Measurements from ENCODE around the gene CBX5. TPM values are rescaled to one million over a fixed set of nuclear protein-coding genes. Genes with fewer than 3 reads are reported as not detected.
A peak's percentile ranks its signal among the peaks of the same experiment; 100 is the strongest.

Gene CBX5
- total RNA-seq, 1 donor from 2014 or later: 271 TPM

DNA sequence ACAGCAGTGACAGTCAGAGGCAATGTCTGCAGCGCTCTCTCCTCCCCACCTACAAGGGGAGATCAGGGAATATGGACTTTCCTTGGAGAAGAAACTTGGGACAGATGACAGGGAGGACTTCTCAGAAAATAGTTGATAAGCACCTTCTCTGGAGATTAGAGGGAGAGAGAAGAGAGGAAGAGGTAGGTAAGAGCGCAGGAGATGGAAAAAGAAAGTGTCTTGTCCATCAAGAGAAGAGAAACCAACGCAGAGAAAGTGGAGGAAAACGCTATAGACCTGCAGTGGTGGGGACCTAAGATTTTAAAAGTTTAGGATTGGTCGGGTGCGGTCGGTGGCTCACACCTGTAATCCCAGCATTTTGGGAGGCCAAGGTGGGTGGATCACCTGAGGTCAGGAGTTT, 75.6 kb downstream of the CBX5 start:
- TF ChIP-seq, protein P1, sequence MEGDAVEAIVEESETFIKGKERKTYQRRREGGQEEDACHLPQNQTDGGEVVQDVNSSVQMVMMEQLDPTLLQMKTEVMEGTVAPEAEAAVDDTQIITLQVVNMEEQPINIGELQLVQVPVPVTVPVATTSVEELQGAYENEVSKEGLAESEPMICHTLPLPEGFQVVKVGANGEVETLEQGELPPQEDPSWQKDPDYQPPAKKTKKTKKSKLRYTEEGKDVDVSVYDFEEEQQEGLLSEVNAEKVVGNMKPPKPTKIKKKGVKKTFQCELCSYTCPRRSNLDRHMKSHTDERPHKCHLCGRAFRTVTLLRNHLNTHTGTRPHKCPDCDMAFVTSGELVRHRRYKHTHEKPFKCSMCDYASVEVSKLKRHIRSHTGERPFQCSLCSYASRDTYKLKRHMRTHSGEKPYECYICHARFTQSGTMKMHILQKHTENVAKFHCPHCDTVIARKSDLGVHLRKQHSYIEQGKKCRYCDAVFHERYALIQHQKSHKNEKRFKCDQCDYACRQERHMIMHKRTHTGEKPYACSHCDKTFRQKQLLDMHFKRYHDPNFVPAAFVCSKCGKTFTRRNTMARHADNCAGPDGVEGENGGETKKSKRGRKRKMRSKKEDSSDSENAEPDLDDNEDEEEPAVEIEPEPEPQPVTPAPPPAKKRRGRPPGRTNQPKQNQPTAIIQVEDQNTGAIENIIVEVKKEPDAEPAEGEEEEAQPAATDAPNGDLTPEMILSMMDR (IDR thresholded peaks at IDR 0.05; ENCODE audit: unreplicated experiment): no peak
- H3K4me3 Mint-ChIP-seq (ENCODE audit: low read depth): no peak overlapping the region
- no peak overlapping the region for H3K27ac Mint-ChIP-seq
- no peak for DNase-seq (ENCODE audit: low spot score, unreplicated experiment)
- no peaks in the 10 kb centered on the region for H3K4me1 Mint-ChIP-seq (ENCODE audit: low read depth)
- H3K36me3 Mint-ChIP-seq (ENCODE audit: insufficient read depth): no peaks in the 10 kb centered on the region
- H3K9me3 Mint-ChIP-seq (ENCODE audit: low read depth): no peaks in the 10 kb centered on the region
- H3K27me3 Mint-ChIP-seq: peaks cover 83% of the 10 kb centered on the region

DNA sequence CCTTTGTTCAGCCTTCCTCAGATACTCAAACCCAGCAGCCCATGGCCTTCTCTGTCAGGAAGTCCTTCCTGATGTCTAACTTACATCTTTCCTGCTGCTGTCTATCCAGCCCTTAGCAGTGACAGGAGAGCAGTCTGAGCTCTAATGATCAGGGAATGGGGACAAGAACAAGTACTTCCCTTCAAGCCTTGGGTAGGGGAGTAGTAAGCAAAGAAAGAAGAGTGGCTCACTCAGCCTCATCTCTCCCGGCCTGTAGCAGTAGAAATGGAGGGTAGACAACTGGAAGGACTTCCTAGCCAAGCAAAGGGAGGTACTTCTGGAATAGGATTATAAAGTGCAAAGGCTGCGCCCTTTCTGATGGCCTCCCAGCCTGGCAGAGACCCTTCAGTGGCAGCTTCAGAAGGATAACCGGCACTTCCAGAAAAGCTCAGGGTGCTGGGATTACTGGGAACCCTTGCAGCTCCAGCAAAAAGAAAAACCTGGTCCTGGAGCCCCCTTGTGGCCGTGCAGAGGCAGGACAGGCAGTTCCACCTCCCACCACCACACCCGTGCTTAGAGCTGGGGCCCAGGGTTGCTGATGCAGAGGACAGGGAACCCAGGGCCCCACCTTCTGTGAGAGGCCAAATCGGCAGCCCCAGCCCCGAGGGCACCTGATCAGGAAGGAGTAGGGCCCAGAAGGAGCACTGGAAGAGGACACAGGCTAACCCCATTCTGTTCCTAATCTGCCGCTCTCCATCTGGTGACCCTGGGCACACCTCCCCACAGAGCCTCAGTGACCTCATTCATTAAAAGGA, 78.7 kb downstream of the CBX5 start:
- peaks cover 4% of the 10 kb centered on the region for H3K4me1 Mint-ChIP-seq (ENCODE audit: low read depth)
- TF ChIP-seq, protein P1 (IDR thresholded peaks at IDR 0.05; ENCODE audit: unreplicated experiment): peak; percentile 99
- peaks cover 86% of the 10 kb centered on the region for H3K27me3 Mint-ChIP-seq
- H3K36me3 Mint-ChIP-seq (ENCODE audit: insufficient read depth): no peaks in the 10 kb centered on the region
- no peak overlapping the region for H3K27ac Mint-ChIP-seq
- DNase-seq (ENCODE audit: low spot score, unreplicated experiment): peak; percentile 77
- no peaks in the 10 kb centered on the region for H3K9me3 Mint-ChIP-seq (ENCODE audit: low read depth)
- no peak overlapping the region for H3K4me3 Mint-ChIP-seq (ENCODE audit: low read depth)

DNA sequence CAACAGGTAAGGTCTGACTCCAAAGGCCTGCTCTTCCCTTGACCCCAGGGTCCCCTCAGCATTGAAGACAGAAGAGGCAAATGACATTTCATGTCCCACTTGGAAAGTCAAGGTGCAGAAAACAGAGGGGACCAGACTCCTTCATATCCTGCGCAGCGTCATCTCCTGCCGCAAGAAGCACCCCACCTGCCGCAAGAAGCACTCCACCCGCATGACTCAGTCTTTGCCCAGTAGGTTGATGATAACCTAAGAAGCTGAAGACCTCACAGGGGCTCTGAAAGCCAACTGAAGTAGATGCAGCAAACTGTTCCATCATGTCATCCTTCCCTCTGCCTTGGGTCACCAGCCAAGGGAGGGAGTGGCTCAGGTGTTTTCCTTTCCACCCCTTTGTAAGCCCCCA, 79.5 kb downstream of the CBX5 start:
- no peak overlapping the region for H3K27ac Mint-ChIP-seq
- TF ChIP-seq, protein P1 (IDR thresholded peaks at IDR 0.05; ENCODE audit: unreplicated experiment): no peak
- no peaks in the 10 kb centered on the region for H3K36me3 Mint-ChIP-seq (ENCODE audit: insufficient read depth)
- no peak overlapping the region for H3K4me3 Mint-ChIP-seq (ENCODE audit: low read depth)
- H3K27me3 Mint-ChIP-seq: peaks cover 81% of the 10 kb centered on the region
- DNase-seq (ENCODE audit: low spot score, unreplicated experiment): no peak
- peaks cover 8% of the 10 kb centered on the region for H3K4me1 Mint-ChIP-seq (ENCODE audit: low read depth)
- no peaks in the 10 kb centered on the region for H3K9me3 Mint-ChIP-seq (ENCODE audit: low read depth)

DNA sequence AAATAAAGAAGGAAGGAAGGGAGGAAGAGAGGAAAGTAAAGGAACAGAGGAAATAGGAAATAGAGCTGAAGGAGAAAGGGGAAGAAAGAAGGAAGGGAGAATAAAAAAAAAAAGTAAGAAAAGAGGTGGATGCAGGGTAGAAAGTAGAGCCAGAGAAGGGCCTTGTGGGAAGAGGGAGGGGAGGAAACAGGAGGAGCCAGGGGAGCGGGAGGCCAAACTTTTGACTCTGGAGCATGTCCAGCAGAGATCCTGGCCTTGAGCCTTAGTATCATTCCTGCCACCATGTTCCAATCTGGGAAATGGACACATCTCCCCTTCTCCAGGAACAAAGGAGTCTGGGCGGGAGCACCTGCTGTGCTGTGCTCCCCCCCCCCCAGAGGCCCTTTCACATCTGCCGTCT, 80.0 kb downstream of the CBX5 start:
- H3K4me1 Mint-ChIP-seq (ENCODE audit: low read depth): peaks cover 12% of the 10 kb centered on the region
- H3K36me3 Mint-ChIP-seq (ENCODE audit: insufficient read depth): no peaks in the 10 kb centered on the region
- no peaks in the 10 kb centered on the region for H3K9me3 Mint-ChIP-seq (ENCODE audit: low read depth)
- peaks cover 81% of the 10 kb centered on the region for H3K27me3 Mint-ChIP-seq
- no peak overlapping the region for H3K27ac Mint-ChIP-seq
- TF ChIP-seq, protein P1 (IDR thresholded peaks at IDR 0.05; ENCODE audit: unreplicated experiment): no peak
- no peak for DNase-seq (ENCODE audit: low spot score, unreplicated experiment)
- H3K4me3 Mint-ChIP-seq (ENCODE audit: low read depth): no peak overlapping the region

DNA sequence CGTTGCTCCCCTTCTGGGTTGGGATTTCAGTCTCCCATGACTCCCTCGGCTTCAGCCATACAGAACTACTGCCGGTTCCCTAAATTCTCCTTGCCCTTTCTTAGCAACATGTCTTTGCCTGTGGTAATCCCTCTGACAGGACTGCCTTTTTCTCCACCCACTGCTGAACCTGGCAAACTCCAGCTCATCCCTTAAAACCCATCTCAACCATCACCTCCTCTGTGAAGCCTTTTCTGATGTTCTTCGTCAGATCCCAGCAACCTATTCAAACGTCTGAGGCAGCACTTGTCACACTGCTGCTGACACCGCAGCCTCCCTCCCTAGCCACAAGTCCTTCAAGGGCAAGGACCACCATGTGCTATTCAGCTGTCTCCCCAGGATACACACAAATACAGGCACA, 80.9 kb downstream of the CBX5 start:
- no peak overlapping the region for H3K4me3 Mint-ChIP-seq (ENCODE audit: low read depth)
- peaks cover 77% of the 10 kb centered on the region for H3K27me3 Mint-ChIP-seq
- H3K36me3 Mint-ChIP-seq (ENCODE audit: insufficient read depth): no peaks in the 10 kb centered on the region
- TF ChIP-seq, protein P1 (IDR thresholded peaks at IDR 0.05; ENCODE audit: unreplicated experiment): no peak
- DNase-seq (ENCODE audit: low spot score, unreplicated experiment): no peak
- H3K4me1 Mint-ChIP-seq (ENCODE audit: low read depth): peaks cover 12% of the 10 kb centered on the region
- H3K27ac Mint-ChIP-seq: no peak overlapping the region
- no peaks in the 10 kb centered on the region for H3K9me3 Mint-ChIP-seq (ENCODE audit: low read depth)
